AG10803 (cell line): ENCODE data around the gene NBDY.
"Not testable (repeated sequence)": the region's sequence is repeated elsewhere in the genome, so short reads cannot be mapped to it uniquely, and the experiment has no call there.

Source experiments
- DNase-seq: peaks from one replicate; pipeline ENCODE4 v3.0.0; 2010; ENCODE audit warnings: low read depth
- H3K4me3 ChIP-seq: 2 replicates; pipeline ENCODE4 v1.5.1; 2011; ENCODE audit warnings: mild to moderate bottlenecking, low read length, control low read depth
- TF ChIP-seq, protein P1 (sequence below): conservative IDR thresholded peaks from 2 replicates; pipeline ENCODE4 v1.5.1; 2011; ENCODE audit warnings: mild to moderate bottlenecking, low read length, control low read depth, inconsistent platforms

Gene NBDY

DNA sequence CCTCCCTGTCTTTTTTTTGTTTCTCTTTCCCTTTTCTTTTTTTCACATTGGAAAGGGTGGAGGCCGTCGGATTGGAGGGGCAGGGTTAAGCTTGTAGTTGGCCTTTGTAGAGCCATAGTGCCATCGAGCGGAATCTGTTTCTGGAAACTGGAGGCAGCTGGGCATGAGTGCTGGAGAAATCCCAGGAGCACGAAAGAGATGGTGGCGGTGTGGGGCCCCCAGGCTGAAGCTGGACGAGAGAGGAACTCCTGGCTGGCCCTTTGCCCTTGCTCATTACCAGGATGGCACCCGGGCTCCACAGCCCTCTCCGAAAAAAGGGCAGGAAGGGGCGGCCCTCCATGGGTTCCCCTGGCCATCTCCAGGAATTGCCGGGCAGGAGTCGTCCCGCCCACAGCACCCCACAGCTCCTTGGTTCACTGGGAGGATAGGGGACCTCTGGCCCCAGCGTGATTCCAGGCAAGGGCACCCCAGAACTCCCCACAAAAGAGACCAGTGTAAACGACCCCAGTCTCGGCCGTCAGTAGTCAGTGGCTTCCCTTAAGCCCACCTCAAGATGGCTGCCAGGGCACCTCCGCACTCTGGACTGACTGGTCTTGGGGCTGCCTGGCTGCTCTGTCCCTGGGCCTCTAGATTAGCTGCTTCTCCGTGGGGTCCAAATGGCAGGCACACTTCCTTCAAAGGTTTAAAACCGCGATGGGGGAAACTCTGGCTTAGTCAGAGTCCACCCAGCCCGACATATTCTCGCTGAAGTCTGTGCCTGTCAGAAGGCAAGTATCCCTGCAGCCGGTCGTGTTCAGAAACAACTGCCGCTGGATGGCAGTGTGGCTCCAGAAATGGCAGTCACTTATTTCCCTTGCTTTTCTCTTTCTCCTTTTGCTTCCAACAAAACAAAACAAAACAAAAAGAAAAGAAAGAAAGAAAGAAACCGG, 74.1 kb downstream of the NBDY start:
- TF ChIP-seq, protein P1, sequence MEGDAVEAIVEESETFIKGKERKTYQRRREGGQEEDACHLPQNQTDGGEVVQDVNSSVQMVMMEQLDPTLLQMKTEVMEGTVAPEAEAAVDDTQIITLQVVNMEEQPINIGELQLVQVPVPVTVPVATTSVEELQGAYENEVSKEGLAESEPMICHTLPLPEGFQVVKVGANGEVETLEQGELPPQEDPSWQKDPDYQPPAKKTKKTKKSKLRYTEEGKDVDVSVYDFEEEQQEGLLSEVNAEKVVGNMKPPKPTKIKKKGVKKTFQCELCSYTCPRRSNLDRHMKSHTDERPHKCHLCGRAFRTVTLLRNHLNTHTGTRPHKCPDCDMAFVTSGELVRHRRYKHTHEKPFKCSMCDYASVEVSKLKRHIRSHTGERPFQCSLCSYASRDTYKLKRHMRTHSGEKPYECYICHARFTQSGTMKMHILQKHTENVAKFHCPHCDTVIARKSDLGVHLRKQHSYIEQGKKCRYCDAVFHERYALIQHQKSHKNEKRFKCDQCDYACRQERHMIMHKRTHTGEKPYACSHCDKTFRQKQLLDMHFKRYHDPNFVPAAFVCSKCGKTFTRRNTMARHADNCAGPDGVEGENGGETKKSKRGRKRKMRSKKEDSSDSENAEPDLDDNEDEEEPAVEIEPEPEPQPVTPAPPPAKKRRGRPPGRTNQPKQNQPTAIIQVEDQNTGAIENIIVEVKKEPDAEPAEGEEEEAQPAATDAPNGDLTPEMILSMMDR: peak; percentile 45
- peak; percentile 45 for DNase-seq
- H3K4me3 ChIP-seq: no peak overlapping the region

DNA sequence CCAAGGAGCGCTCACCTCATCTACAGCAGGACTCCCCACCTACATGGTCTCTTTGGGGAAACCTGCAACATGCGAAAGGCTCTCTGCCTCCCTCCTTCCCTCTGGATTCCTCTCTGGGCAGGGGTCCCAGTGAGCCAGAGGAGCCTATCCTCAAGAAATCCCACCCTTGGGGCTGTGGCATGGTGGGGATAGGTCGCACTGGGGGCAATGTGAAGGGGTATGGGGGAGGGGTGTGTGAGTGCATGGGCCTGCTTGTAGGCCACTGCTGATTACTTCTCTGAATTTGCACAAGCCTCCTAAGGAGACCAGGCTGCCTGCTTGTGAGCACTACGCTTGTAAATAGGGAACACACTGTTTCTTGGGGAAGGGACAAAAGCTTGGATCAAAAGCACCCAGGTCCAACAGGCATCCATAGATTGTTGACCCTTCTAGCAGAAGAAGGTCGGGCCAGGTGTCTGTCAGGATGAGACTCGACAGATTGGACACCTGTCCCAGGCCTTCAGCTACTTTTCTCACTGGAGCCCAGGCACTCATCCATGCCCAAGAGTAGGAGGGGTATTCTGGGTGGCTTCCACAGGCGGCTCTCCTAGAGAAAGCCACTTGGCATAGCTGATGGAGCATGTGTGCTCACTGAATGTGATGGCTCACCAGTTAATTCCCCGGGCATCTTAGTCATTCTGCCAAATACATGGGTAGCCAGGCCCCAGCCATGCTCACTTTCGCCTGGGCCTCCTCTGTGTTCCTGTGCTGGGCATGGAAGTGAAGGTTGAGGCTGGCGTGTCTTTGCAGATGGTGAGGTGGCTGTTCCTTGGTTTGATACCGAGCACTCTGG, 75.0 kb downstream of the NBDY start:
- TF ChIP-seq, protein P1: no peak
- H3K4me3 ChIP-seq: no peak overlapping the region

DNA sequence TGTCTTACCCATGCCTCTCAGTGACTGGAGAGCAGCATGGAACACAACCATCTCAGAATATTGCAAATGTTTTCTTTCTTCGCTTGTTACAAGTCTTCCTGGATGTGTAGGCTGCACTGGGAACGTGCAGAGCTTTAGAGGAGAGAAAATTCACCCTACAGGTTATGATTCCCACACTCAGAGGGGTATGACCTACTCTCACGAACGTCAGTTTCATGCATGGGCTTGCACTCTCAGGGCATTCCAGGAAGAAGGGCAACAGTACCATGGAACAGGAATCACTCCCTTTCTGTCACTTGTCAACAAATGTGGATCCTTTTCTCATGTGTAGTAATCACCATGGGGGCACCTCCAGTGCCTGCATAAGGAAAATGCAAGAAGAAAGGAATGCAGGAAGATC, 75.8 kb downstream of the NBDY start:
- TF ChIP-seq, protein P1: no peak
- no peak overlapping the region for H3K4me3 ChIP-seq
- no peak for DNase-seq

More for the DNA sequence above, 75.0 kb downstream of the NBDY start:
- no peak for DNase-seq

DNA sequence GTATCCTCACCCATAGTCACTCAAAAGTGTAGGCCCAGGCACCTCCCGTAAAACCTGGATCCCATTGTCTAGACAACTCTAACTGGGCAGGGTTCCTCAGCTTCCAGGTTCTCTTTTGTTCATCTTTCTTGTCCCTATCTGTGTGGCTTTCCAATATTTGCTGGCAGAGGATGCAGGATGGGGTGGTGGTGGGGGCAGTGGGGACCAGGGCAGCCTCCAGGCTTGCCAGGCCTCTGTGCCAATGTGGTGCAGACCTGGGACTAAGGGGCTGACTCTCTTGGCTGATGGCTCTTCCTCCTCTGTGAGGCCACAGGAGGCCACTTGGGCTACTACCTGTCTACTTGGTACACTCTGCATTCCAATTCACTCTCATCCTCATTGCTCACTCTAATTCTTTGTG, 76.4 kb downstream of the NBDY start:
- DNase-seq: no peak
- TF ChIP-seq, protein P1: no peak
- no peak overlapping the region for H3K4me3 ChIP-seq

DNA sequence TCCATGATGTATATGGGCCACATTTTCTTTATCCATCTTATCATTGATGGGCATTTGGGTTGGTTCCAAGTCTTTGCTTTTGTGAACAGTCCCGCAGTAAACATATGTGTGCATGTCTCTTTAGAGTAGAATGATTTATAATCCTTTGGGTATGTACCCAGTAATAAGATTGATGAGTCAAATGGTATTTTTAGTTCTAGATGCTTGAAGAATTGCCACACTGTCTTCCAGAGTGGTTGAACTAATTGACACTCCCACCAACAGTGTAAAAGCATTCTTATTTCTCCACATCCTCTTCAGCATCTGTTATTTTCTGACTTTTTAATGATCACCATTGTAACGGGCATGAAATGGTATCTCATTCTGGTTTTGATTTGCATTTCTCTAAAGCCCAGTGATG, 77.1 kb downstream of the NBDY start:
- DNase-seq: peak; percentile 42
- not testable (repeated sequence) for H3K4me3 ChIP-seq

DNA sequence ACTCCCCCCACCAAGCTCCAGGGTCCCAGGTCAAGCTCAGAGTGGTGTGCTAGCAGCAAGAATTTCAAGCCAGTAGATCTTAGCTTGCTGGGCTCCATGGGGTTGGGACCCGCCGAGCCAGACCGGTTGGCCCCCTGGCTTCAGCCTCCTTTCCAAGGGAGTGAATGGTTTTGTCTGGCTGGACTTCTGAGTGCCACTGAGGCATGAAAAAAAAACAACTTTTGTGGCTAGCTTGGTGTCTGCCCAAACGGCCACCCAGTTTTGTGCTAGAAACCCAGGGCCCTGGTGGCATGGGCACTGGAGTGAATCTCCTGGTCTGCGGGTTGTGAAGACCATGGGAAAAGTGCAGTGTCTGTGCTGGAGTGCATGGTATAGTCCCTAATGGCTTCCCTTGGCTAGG, 82.6 kb downstream of the NBDY start:
- TF ChIP-seq, protein P1: no peak
- no peak overlapping the region for H3K4me3 ChIP-seq
- no peak for DNase-seq

DNA sequence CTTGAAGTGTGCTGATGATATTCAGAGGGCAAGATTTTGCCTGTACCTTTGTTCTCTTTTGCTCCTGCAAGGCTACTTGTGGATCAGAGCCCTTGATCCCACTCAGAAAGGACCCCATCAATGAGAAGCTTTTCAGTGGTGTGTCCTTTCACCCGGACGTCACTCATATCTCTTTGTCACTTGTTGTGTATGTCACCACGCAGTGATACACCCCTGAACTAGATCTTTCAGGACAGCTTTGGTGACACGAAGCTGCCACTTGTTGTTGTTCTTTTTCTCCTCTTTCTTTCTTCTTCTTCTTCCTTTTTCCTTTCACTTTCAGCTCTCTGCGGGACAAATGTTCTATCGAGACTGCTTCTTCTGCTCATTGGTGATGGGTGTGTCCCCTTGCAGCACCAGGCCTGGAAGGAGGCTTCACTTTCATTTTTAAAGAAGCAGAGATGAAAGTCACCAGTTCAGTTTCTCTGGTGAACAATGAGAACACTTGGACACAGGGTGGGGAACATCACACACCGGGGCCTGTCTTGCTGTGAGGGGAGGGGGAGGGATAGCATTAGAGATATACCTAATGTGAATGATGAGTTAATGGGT, 83.6 kb downstream of the NBDY start:
- H3K4me3 ChIP-seq: peak overlapping the region; percentile 39
- TF ChIP-seq, protein P1: no peak
- DNase-seq: peak; percentile 18
